PFSK-1 (cell line): ENCODE results near the gene DGKI.

Experiments
- FOXP2 ChIP-seq: optimal IDR thresholded peaks from 2 replicates; pipeline ENCODE3; 2011; ENCODE audit warnings: borderline replicate concordance, control low read depth, inconsistent platforms; ENCODE audit not compliant: insufficient read depth; ENCODE audit errors: extremely low read length, extremely low read depth
- POLR2AphosphoS5 ChIP-seq: IDR thresholded peaks from 2 replicates; pipeline ENCODE4 v1.6.1; 2012; ENCODE audit warnings: low read depth, mild to moderate bottlenecking, control low read depth, low read length, moderate library complexity
- REST ChIP-seq, 2 experiments: IDR thresholded peaks; 2 replicates each; pipeline versions ENCODE4 v1.6.1 to v1.8.0; 2011 to 2012; ENCODE audit warnings: low read depth in 2 of 2, low read length in 2 of 2, control low read depth in 1 of 2, inconsistent platforms in 1 of 2, mild to moderate bottlenecking in 1 of 2, moderate library complexity in 1 of 2; ENCODE audit not compliant: insufficient read depth in 1 of 2
- SIN3A ChIP-seq: IDR thresholded peaks from 2 replicates; pipeline ENCODE4 v1.6.1; 2012; ENCODE audit warnings: mild to moderate bottlenecking, low read length, moderate library complexity, borderline replicate concordance; ENCODE audit not compliant: insufficient read depth
- TAF1 ChIP-seq: IDR thresholded peaks from 2 replicates; pipeline ENCODE4 v1.6.1; 2012; ENCODE audit warnings: low read length, control low read depth, borderline replicate concordance; ENCODE audit not compliant: insufficient read depth

The DGKI gene

GRCh38 chr7:137755427-137755826, 91.3 kb downstream of the DGKI start:
- TF ChIP-seq REST (IDR thresholded peaks at IDR 0.05; ENCODE audit: insufficient read depth in 1 of 2, low read depth in 2 of 2, low read length in 2 of 2) (no peak), POLR2AphosphoS5 (no peak), TAF1 (no peak), FOXP2 (no peak), SIN3A (no peak)

DNA sequence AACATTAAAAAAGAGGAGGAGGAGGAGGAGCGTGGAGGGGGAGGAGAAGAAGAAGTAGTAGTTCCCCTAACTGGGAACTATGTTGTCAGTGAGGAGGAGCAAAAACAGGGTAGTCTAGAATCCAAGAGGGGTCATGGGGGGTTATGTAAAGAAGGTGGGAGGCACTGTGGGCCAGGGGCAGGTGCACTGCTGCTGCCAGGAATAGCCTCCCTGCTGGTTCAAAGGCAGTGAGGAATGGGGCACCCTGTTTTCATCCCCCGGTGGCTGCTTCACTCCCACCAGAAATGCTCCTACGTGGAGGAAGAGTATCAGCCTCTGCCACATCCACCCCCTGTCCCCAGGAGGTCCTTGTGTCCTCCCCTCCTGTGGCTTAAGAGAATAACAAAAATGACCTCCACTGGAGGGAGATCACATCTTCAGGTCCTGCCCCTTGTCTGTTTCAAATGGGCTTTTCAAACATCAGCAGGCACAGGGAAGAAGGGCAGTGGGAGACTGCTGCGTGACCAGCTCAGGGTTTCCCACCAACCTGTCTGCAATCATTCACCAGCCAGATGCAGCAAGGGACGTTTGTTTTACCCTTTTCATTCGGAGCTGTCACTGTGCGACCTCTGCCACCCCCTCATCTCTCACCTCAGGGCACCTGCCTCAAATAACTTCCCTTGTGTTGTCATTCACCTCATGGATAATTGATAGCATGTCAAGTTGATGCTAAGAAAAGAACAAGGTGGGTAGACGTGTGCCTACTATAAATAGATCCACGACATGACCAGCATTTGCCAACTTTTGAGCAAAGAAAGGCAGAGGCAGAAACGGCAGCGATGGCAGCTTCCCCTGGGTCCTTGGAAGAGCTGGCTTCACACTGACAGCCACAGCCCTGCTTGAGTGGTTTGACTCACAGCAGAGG, 92.6 kb downstream of the DGKI start:
- no peak for TF ChIP-seq REST (IDR thresholded peaks at IDR 0.05; ENCODE audit: insufficient read depth in 1 of 2, low read depth in 2 of 2, low read length in 2 of 2)
- TF ChIP-seq TAF1: no peak

GRCh38 chr7:137753575-137753947, 93.2 kb downstream of the DGKI start:
- TF ChIP-seq FOXP2 (no peak), POLR2AphosphoS5 (no peak), REST (IDR thresholded peaks at IDR 0.05; ENCODE audit: insufficient read depth in 1 of 2, low read depth in 2 of 2, low read length in 2 of 2) (no peak), TAF1 (no peak), SIN3A (no peak)

- TF ChIP-seq POLR2AphosphoS5 (no peak), FOXP2 (no peak)
Measured at GRCh38 chr7:137753067-137753466, 93.7 kb downstream of the DGKI start.

DNA sequence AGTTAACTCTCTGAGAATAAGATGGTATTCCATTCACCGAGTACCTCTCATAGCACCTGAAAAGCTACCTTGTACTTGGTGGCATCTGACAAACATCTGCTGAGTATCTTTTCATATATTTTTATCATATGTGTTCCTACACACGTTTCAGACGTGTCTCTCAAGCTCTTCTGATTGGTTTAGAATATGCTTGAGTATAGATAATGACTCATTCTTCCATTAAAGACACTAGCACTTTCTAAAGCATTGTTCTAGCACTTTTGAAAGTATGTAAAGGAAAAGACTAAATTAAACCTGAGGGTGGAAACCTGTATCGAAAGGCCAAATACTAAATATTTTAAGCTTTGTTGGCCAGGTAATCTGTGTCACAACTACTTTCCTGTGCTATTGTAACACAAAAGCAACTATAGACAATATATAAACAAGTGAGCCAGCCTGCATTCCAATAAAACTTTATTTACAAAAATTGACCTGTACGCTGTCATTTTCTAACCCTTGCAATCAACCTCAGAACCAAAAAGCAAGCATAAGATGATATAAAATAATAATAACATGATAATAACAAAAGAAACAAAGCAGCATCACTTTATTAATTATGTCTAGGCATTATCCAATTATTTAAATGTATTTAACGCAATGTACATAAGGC, 95.3 kb downstream of the DGKI start:
- TF ChIP-seq SIN3A (no peak), POLR2AphosphoS5 (no peak), TAF1 (no peak), REST (IDR thresholded peaks at IDR 0.05; ENCODE audit: insufficient read depth in 1 of 2, low read depth in 2 of 2, low read length in 2 of 2) (no peak), FOXP2 (no peak)
